SU-DHL-6 (cell line): ENCODE measurements around the gene MKNK2.

Source experiments
- H2AFZ ChIP-seq: fragments of 200-600 bp; sonication (generic); 2 replicates; pipeline ENCODE4 v1.6.1; 2014; ENCODE audit warnings: low read depth, mild to moderate bottlenecking, moderate library complexity, mixed read lengths, antibody characterized with exemption, low read length; ENCODE audit not compliant: severe bottlenecking
- H3F3A ChIP-seq: fragments of 200-600 bp; shearing (Covaris generic); 2 replicates; pipeline ENCODE4 v1.6.0; 2016; ENCODE audit warnings: antibody characterized with exemption, mild to moderate bottlenecking; ENCODE audit not compliant: insufficient read depth
- H3K27ac ChIP-seq: fragments of 200-600 bp; sonication (generic); 2 replicates; pipeline ENCODE4 v1.5.1; 2016; ENCODE audit warnings: low read depth, mild to moderate bottlenecking, low read length, moderate library complexity, mixed read lengths
- H3K27me3 ChIP-seq: fragments of 200-600 bp; sonication (generic), shearing (Covaris generic); 2 replicates; pipeline ENCODE4 v1.6.0; 2014; ENCODE audit warnings: mild to moderate bottlenecking, low read length
- H3K36me3 ChIP-seq: fragments of 200-600 bp; sonication (generic); 2 replicates; pipeline ENCODE4 v1.6.1; 2014; ENCODE audit warnings: mild to moderate bottlenecking, low read length, mixed read lengths
- H3K4me2 ChIP-seq: fragments of 300-600, 200-600 bp; shearing (Covaris generic), sonication (generic); 2 replicates; pipeline ENCODE4 v1.6.0; 2014; ENCODE audit warnings: low read length, low read depth, mild to moderate bottlenecking; ENCODE audit not compliant: poor library complexity, severe bottlenecking
- H3K4me3 ChIP-seq: fragments of 200-600 bp; sonication (generic); 2 replicates; pipeline ENCODE4 v1.5.1; 2014; ENCODE audit warnings: antibody characterized with exemption, low read length, mild to moderate bottlenecking, mixed read lengths; ENCODE audit not compliant: insufficient read depth, poor library complexity, severe bottlenecking
- H3K79me2 ChIP-seq: fragments of 200-600 bp; sonication (generic); 2 replicates; pipeline ENCODE4 v1.6.1; 2014; ENCODE audit warnings: mild to moderate bottlenecking, low read length, moderate library complexity; ENCODE audit not compliant: insufficient read depth
- H3K9ac ChIP-seq: fragments of 200-600 bp; sonication (generic); 2 replicates; pipeline ENCODE4 v1.7.0; 2014; ENCODE audit warnings: mild to moderate bottlenecking, low read length
- H3K9me2 ChIP-seq: fragments of 200-600 bp; sonication (generic); replicated peaks from 2 replicates; pipeline ENCODE4 v1.6.1; 2014; ENCODE audit warnings: low read length; ENCODE audit not compliant: insufficient read depth
- H3K9me3 ChIP-seq: fragments of 200-600 bp; sonication (generic); 2 replicates; pipeline ENCODE4 v1.6.1; 2014; ENCODE audit warnings: low read length, mixed read lengths; ENCODE audit not compliant: insufficient read depth
- H4K20me1 ChIP-seq: fragments of 200-600 bp; sonication (generic); 2 replicates; pipeline ENCODE4 v1.6.1; 2014; ENCODE audit warnings: low read depth, mild to moderate bottlenecking, antibody characterized with exemption, low read length, moderate library complexity, mixed read lengths
- EZH2phosphoT487 ChIP-seq: fragments of 200-600 bp; sonication (generic), shearing (Covaris generic); conservative IDR thresholded peaks from 2 replicates; pipeline ENCODE4 v1.6.1; 2018; ENCODE audit warnings: mild to moderate bottlenecking, antibody characterized with exemption, low read length, moderate library complexity, mixed read lengths
- TF ChIP-seq, protein P1 (sequence below): fragments of 200-600 bp; sonication (generic); IDR thresholded peaks from one replicate; pipeline ENCODE4 v1.5.1; 2017; ENCODE audit warnings: antibody characterized with exemption, mild to moderate bottlenecking, low read length, moderate library complexity; ENCODE audit not compliant: insufficient read depth, poor library complexity, severe bottlenecking

MKNK2 gene

DNA sequence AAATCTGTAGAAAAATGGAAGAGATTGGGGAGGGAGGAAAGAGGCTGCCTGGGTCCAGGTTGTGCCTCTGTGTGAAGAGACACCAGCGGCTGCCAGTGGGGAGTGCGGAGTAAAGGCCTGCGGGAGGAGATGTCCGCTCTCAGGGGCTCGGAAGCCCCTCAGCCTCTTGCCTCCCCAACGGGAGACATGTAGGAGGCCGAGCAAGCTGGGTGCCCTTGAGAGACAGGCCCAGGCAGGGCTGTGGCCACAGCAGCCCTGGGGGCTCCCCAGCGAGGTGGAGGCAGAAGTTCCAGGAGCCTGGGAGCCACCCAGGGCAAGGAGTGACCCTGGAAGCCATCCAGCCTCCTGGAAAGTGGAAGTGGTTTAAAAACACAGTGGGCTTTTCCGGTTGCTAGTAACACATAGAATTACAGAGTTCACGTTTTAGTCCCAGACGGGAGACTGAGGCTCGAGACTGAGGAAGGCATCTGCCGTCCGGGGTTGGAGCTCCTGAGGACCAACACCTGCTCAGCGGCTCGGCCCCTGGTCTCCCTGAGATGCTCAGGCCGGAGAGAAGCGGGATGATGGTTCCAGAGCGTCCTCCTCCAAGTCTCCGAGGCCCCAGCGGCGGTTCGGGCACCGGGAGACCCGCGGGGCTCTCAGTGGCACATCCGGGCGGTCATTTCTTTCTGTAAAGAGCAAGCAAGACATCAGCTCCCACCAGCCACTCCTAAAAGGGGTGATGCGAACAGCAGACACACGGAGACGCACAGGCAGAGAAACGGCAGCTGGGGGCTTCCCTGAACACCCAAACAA, 21.9 kb upstream of the MKNK2 start:
- peak overlapping the region; percentile 78 for H3K27ac ChIP-seq
- peaks cover 19% of the 10 kb centered on the region for H3K36me3 ChIP-seq
- peaks cover 14% of the 10 kb centered on the region; the same call in 1 of the 2 replicates for H3K79me2 ChIP-seq
- H3K9me3 ChIP-seq, result no peaks in the 10 kb centered on the region
- TF ChIP-seq, protein P1, sequence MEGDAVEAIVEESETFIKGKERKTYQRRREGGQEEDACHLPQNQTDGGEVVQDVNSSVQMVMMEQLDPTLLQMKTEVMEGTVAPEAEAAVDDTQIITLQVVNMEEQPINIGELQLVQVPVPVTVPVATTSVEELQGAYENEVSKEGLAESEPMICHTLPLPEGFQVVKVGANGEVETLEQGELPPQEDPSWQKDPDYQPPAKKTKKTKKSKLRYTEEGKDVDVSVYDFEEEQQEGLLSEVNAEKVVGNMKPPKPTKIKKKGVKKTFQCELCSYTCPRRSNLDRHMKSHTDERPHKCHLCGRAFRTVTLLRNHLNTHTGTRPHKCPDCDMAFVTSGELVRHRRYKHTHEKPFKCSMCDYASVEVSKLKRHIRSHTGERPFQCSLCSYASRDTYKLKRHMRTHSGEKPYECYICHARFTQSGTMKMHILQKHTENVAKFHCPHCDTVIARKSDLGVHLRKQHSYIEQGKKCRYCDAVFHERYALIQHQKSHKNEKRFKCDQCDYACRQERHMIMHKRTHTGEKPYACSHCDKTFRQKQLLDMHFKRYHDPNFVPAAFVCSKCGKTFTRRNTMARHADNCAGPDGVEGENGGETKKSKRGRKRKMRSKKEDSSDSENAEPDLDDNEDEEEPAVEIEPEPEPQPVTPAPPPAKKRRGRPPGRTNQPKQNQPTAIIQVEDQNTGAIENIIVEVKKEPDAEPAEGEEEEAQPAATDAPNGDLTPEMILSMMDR, result no peak
- TF ChIP-seq EZH2phosphoT487, result no peak
- H3K9me2 ChIP-seq, result no peaks in the 10 kb centered on the region
- H3K27me3 ChIP-seq, result no peaks in the 10 kb centered on the region
- no peak overlapping the region for H2AFZ ChIP-seq
- H3K9ac ChIP-seq, result no peak overlapping the region
- no peaks in the 10 kb centered on the region; the same call in 1 of the 2 replicates for H4K20me1 ChIP-seq
- peaks cover 57% of the 10 kb centered on the region for H3F3A ChIP-seq
- no peak overlapping the region for H3K4me2 ChIP-seq
- H3K4me3 ChIP-seq, result no peak overlapping the region

DNA sequence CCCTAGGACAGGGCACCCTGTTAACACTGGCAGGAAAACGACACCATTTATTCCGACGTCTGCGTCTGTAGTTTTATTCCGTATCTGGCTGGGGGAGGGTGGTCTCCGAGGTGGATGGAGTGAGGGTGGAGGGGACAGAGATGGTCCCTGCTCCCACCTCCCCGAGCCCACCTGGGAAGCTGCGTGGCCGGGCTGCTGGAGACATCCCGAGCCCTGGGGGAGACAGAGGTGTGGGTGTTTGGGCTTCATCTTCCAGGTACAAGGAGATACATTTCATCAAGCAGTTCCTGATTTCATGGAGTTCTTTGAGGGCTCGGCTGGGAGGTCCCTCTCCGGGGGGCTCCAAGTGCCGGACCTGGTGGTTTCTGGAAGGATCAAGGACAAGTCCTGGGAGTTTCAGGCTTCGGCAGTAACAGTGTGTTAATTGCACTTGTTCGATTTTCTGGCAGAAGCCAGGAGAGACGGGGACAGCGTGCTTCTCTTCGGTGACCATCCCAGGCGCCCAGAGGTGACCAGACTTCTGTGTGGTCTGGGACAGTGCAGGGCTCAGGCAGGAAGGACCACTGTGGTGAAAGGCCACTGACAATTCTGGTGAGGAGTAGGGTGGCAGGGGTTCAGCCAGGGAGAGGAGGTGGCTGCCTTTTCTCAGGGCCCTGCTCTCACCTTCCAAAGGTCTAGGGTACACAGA, 20.1 kb upstream of the MKNK2 start:
- peaks cover 8% of the 10 kb centered on the region; the same call in 1 of the 2 replicates for H3K79me2 ChIP-seq
- no peak overlapping the region for H3K4me2 ChIP-seq
- H3K27ac ChIP-seq, result no peak overlapping the region
- no peak overlapping the region for H2AFZ ChIP-seq
- no peaks in the 10 kb centered on the region for H3K9me3 ChIP-seq
- peaks cover 19% of the 10 kb centered on the region for H3K36me3 ChIP-seq
- no peak overlapping the region for H3K9ac ChIP-seq
- no peaks in the 10 kb centered on the region for H3K27me3 ChIP-seq
- no peak for TF ChIP-seq EZH2phosphoT487
- TF ChIP-seq, protein P1, result no peak
- H3F3A ChIP-seq, result peaks cover 66% of the 10 kb centered on the region
- no peak overlapping the region for H3K4me3 ChIP-seq
- no peaks in the 10 kb centered on the region; the same call in 1 of the 2 replicates for H4K20me1 ChIP-seq
- no peaks in the 10 kb centered on the region for H3K9me2 ChIP-seq

DNA sequence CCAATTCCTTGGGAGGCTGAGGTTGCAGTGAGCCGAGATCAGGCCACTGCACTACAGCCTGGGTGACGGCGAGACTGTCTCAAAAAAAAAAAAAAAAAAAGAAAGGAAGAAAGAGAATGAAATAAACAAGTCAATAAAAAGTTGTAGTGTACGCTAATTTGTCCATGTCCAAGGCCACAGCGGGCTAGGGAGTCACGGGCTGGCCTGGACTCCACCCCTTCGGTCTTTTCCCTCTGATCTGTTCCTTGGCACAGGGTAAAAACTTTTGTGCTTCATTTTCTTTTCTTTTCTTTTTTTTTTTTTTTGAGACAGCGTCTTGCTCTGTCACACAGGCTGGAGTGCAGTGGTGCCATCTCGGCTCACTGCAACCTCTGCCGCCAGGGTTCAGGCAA, 19.4 kb upstream of the MKNK2 start:
- H3K4me3 ChIP-seq, result no peak overlapping the region
- peaks cover 64% of the 10 kb centered on the region for H3F3A ChIP-seq
- no peak overlapping the region for H3K9ac ChIP-seq
- H3K9me2 ChIP-seq, result no peaks in the 10 kb centered on the region
- TF ChIP-seq EZH2phosphoT487, result no peak
- TF ChIP-seq, protein P1, result no peak
- no peak overlapping the region for H2AFZ ChIP-seq
- peaks cover 5% of the 10 kb centered on the region; the same call in 1 of the 2 replicates for H3K79me2 ChIP-seq
- no peaks in the 10 kb centered on the region; the same call in 1 of the 2 replicates for H4K20me1 ChIP-seq
- peaks cover 17% of the 10 kb centered on the region for H3K36me3 ChIP-seq
- no peaks in the 10 kb centered on the region for H3K27me3 ChIP-seq
- no peak overlapping the region for H3K27ac ChIP-seq
- no peaks in the 10 kb centered on the region for H3K9me3 ChIP-seq
- no peak overlapping the region for H3K4me2 ChIP-seq
